Kidney capillary endothelial cell (primary cell): Measurements from ENCODE around the gene NFS1.
"Not testable (repeated sequence)": the region's sequence is repeated elsewhere in the genome, so short reads cannot be mapped to it uniquely, and the experiment has no call there.

Experiments used
- DNase-seq: peaks from one replicate; pipeline ENCODE4 v3.0.0-alpha.2; 2018; ENCODE audit warnings: low spot score

NFS1 gene

DNA sequence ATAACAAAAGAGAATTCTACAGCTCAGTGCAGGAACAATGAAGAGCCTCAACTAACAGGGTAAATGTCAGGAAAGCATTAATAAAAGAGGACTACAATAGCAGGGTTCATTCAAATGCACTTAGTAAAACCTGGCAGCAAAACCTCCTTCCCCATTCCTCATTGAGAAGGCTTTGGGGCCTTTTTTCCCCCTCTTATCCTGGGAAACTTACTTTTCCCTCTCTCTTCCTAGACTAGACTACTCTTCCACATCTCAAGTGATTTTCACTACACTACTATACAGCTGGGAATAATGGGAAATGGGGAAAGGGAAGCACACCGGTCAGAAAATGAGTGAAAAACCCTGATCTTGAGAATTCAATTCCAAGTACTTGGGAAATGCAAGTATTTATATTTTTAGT lies 10.1 kb upstream of the NFS1 start:
- DNase-seq: no peak

GRCh38 chr20:35708502-35708901 lies 9.3 kb upstream of the NFS1 start:
- no peak for DNase-seq

GRCh38 chr20:35706591-35707529 lies 7.7 kb upstream of the NFS1 start:
- not testable (repeated sequence) for DNase-seq

- not testable (repeated sequence) for DNase-seq
Observed at GRCh38 chr20:35705894-35706293, 6.7 kb upstream of the NFS1 start.

DNA sequence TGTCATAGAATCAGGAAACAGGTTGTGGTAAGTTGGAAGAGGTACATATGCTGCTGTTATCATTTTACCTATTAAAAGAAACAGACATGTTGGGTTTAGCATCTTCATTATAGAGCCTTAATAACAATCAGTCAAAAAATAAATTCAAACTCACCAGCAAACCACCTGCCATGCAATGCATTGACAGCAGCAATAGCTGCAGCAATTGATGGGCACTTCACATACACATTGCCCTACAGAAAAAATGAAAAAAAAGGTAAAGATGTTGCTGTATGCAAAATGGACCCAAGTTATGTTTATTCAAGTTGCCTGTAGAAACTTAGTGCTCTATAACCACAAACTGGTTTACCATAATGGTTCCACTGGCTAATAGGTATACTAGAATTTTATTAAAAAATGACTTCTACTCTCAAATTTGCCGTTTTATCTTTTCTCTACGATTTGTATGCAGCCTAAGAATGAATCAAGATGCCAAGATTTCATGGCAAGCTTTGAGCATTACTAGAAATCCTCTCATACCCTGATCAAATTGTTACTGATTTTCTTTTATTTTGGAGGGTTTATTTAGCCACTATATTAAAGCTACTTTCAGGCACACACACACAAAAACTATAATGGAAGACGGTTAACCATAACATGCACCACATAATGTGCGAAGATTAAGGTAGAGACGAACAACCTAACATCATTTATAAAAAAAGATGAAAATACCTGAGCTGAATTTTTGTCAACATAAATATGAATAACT lies 5.5 kb upstream of the NFS1 start:
- no peak for DNase-seq

DNA sequence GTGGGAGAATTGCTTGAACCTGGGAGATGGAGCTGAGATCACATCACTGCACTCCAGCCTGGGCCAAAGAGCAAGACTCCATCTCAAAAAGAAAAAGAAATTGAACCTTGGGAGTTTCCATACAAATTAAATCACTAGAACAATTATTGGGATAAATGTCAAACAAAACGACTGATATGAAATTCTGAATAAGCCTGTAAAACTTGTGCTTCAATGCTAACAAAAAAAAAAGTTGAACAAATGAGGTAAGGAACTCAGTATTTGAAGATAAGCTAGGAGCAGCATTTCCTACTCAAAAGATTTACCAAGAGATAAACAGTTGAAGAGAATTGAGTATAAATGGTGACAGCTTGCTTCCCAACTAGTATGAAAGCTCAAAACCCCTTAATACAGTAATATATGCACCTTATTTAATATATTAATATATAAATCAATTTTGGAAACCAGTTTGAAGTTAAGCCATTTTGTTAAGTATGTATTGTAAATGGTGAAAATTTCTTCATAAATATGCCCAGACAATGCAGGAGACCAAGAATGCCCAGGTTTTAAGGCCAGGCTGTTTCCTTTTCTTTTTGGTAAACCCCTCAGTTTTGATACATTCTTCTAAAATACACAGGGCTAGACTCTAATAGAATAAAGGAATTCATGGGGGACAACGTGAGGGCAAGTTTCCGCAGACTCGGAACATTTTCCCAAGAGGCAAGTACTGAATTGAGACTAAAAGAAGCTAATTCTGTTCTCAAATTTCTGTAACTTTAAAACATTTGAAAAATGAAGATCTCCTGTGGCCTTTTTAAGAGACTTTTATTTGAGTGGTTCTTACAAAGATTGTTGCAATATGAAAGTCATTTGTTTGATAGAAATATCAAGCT lies 3.9 kb upstream of the NFS1 start:
- DNase-seq: no peak

GRCh38 chr20:35702051-35702823 lies 3.1 kb upstream of the NFS1 start:
- DNase-seq: no peak

DNA sequence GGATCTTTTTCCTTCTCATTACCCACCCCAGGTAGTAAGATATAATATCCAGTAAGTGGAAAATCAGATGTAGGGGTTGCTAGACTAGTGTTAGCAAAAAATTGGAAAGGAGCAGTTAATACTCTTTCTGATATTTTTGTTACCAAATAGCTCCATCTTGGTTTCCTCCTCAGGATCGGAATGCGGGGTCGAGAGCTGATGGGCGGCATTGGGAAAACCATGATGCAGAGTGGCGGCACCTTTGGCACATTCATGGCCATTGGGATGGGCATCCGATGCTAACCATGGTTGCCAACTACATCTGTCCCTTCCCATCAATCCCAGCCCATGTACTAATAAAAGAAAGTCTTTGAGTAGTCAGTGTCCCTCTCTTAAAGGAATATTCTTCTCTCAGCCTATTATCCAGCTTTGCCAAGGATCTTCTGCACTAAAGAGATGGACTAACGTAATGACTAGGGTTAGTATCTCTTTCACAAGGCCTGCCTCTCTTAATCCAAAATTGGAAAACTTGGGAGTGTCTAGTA lies 1.5 kb upstream of the NFS1 start:
- DNase-seq: no peak

- DNase-seq: no peak
Observed at GRCh38 chr20:35699957-35700624, 939 bp upstream of the NFS1 start.

- no peak for DNase-seq
Observed at GRCh38 chr20:35698298-35699126, 640 bp downstream of the NFS1 start.

DNA sequence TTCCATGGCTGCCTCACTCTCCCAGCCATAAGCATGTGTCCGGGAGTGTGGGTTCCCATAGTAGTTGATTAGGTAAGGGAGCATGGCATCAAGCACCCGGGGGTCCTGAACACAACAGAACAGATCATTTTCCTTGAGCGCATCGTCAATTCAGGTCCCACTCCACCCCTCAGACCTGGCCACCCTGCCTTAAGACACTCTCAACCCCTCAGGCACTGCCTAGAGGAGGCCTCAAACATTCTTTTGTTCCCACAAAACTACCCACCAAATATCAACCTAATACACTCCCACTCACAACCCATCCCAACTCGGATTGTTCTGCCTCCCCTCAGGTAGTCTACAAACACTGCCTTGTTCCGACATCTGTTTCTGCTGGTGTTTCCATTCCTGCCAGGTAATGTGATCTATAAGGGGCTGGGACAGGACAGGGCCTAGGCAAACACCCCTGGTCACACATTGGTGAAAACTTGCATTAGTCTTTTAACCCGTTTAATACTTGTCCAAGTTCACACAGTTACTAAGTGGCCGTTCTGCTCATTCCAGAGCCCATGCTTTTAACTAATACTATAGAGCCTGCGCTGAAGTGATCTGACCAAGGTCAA lies 1.4 kb downstream of the NFS1 start:
- no peak for DNase-seq

DNA sequence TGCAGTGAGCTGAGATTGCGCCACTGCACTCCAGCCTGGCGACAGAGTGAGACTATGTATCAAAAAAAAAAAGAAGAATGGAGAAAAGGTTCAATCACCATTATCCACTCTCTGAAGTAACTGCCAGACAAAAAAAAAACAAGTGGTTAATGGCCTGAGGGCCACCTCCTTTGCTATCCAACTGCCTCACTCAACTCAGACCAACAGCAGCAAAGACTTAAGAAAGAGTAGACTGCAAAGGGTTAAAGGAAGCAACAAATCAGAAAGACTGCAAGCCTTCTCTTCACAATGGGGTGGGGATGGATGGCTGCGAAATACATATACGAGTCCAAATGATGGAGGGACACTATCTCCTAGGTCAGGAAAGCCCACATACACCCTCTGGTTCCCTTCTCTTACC lies 3.2 kb downstream of the NFS1 start:
- no peak for DNase-seq

DNA sequence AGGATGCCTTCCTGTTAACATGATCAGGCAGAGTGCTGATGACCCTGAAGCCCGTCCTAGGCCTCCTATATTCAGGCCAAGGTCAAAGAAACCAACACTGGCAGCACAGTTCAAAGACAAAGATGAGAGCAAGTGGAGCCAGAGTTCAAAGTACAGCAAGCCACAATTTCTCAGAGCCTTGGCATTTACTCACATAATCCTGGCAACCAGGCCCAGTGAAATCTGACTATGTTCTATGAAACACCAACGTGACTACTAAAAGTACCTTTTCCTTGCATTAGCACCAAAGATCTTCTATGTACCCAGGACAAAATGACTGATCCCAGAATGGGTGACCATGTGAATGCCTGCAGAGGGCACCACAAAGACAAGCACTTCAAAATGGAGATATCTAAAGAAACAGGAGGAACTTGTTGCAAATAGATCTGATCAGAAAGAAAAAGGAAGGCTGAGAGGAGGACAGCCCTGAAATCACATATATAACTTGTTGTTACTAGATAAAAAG lies 3.9 kb downstream of the NFS1 start:
- DNase-seq: no peak

DNA sequence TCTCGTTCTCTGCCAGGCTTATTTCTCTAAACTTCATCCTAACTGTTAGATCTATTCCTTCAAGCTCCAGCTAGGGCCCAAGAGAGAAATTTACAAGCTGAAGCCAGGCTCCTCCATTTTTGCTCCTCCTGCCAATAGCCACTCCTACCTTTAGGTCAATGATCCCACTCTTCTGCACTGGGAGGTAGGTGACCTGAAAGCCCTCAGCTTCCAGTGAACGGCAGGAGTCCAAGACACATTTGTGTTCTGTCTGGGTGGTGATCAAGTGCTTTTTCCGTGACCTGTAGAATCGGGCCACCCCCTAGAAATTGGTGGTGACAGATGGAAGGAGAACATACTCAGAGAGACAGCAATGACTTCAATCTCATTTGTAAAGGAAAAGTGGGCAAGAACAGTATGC lies 8.9 kb downstream of the NFS1 start:
- no peak for DNase-seq

- not testable (repeated sequence) for DNase-seq
Observed at GRCh38 chr20:35686872-35687271, 12.3 kb downstream of the NFS1 start.

- DNase-seq: not testable (repeated sequence)
Observed at GRCh38 chr20:35685368-35685767, 13.8 kb downstream of the NFS1 start.

- no peak for DNase-seq
Observed at GRCh38 chr20:35681960-35682359, 17.2 kb downstream of the NFS1 start.

DNA sequence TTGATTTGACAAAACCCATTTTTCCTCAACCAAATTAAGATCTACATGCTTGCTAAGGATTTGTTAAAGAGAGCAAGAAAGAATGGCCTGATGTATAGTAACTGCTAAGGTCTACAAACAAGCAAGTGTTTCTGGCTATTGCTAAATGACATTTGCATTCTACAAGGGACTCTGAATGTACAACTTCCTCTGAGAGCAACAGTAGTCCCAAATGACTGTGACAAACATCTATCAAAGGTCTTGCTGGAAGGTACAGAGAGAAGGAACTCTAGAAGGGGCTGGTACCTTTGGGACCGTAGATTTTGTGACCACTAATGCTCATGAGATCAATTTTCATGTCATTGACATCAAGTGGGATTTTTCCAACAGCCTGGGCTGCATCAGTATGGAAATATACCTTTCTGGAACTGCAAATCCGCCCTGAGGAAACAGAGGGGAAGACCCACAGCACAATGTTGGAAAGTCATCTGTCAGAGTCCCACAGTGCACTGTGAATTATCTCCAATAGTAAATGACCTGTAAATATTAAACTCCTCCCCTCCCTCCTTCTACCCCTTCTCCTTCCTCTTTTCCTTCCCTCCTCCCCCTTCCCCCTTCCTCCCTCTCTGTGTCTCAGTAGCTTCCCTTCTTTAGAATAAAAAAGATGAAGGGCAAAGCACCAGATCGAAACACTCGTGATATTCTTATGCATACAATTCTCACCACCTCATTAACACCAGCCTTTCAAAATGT lies 18.5 kb downstream of the NFS1 start:
- DNase-seq: no peak
